CD14-positive monocyte (primary cell): Measurements from ENCODE around the gene SPPL3. TPM values are rescaled to one million over a fixed set of nuclear protein-coding genes. Genes with fewer than 3 reads are reported as not detected.
A peak's percentile ranks its signal among the peaks of the same experiment; 100 is the strongest.

Source experiments
- DNase-seq, 3 donors: peaks; one replicate each; pipeline ENCODE4 v3.0.0-alpha.2; 2011 to 2022
- H2AFZ ChIP-seq: 2 replicates; pipeline ENCODE4 v1.6.0; 2012; ENCODE audit warnings: mild to moderate bottlenecking, low read depth, low read length, inconsistent platforms; ENCODE audit not compliant: insufficient read depth, poor library complexity, severe bottlenecking
- H3K27ac ChIP-seq, 2 donors: 1 replicate in 1 of 2; 2 replicates in 1 of 2; pipeline ENCODE4 v1.5.1; 2012 to 2013; ENCODE audit warnings: low read length in 2 of 2, control low read depth in 1 of 2, inconsistent platforms in 1 of 2, low read depth in 1 of 2, mild to moderate bottlenecking in 1 of 2
- H3K27me3 ChIP-seq, 2 donors: one replicate each; pipeline versions ENCODE4 v1.6.0 to v1.6.1; 2011 to 2013; ENCODE audit warnings: low read length in 2 of 2; ENCODE audit not compliant: control insufficient read depth in 2 of 2, insufficient read depth in 2 of 2
- H3K36me3 ChIP-seq, 2 donors: replicated peaks in 1 of 2; 1 replicate in 1 of 2; 2 replicates in 1 of 2; pipeline versions ENCODE4 v1.5.1 to v1.6.1; 2012 to 2013; ENCODE audit warnings: low read length in 2 of 2, control low read depth in 1 of 2, inconsistent platforms in 1 of 2, mild to moderate bottlenecking in 1 of 2; ENCODE audit not compliant: insufficient read depth in 2 of 2, control insufficient read depth in 1 of 2
- H3K4me1 ChIP-seq, 2 donors: 1 replicate in 1 of 2; 2 replicates in 1 of 2; pipeline versions ENCODE4 v1.5.1 to v1.6.1; 2012 to 2013; ENCODE audit warnings: low read length in 2 of 2, control low read depth in 1 of 2, inconsistent platforms in 1 of 2, mild to moderate bottlenecking in 1 of 2, moderate library complexity in 1 of 2; ENCODE audit not compliant: insufficient read depth in 2 of 2, control insufficient read depth in 1 of 2
- H3K4me2 ChIP-seq: replicated peaks from 2 replicates; pipeline ENCODE3; 2012; ENCODE audit warnings: low read length, moderate library complexity, mild to moderate bottlenecking; ENCODE audit not compliant: poor library complexity, severe bottlenecking; ENCODE audit errors: extremely low read depth
- H3K4me3 ChIP-seq, 3 experiments: fragments of 200-600 bp in 1 of 3; sonication (generic) in 1 of 3; replicated peaks in 1 of 3; 1 replicate in 2 of 3; 2 replicates in 1 of 3; pipeline ENCODE4 v1.5.1; 2011 to 2013; ENCODE audit warnings: low read length in 3 of 3, mild to moderate bottlenecking in 3 of 3, control low read depth in 2 of 3, low read depth in 2 of 3, inconsistent platforms in 1 of 3, moderate library complexity in 1 of 3
- H3K79me2 ChIP-seq: 2 replicates; pipeline ENCODE4 v1.6.0; 2012; ENCODE audit warnings: mild to moderate bottlenecking, control low read depth, inconsistent platforms, low read length, moderate library complexity; ENCODE audit not compliant: insufficient read depth
- H3K9ac ChIP-seq: 2 replicates; pipeline ENCODE4 v1.6.0; 2017; ENCODE audit warnings: low read length, mild to moderate bottlenecking; ENCODE audit not compliant: insufficient read depth, poor library complexity, severe bottlenecking
- H3K9me3 ChIP-seq, 2 donors: replicated peaks in 1 of 2; 1 replicate in 1 of 2; 2 replicates in 1 of 2; pipeline versions ENCODE4 v1.5.1 to v1.6.1; 2012 to 2013; ENCODE audit warnings: low read length in 2 of 2, control low read depth in 1 of 2; ENCODE audit not compliant: control insufficient read depth in 1 of 2, insufficient read depth in 1 of 2
- H4K20me1 ChIP-seq: 2 replicates; pipeline ENCODE4 v1.6.0; 2012; ENCODE audit warnings: mild to moderate bottlenecking, low read length, control low read depth, moderate library complexity; ENCODE audit not compliant: insufficient read depth
- H3K27ac Mint-ChIP-seq, 7 donors: one replicate each; pipeline ENCODE4 v1.8.0; 2020; ENCODE audit warnings: mild to moderate bottlenecking in 7 of 7, mixed read lengths in 7 of 7, moderate library complexity in 6 of 7, inconsistent platforms in 2 of 7
- H3K27me3 Mint-ChIP-seq, 3 donors: one replicate each; pipeline ENCODE4 v1.8.0; 2021 to 2022; ENCODE audit warnings: low read depth in 3 of 3, mild to moderate bottlenecking in 3 of 3, mixed read lengths in 3 of 3, moderate library complexity in 3 of 3, inconsistent platforms in 1 of 3
- H3K36me3 Mint-ChIP-seq, 2 donors: one replicate each; pipeline ENCODE4 v1.8.0; 2020; ENCODE audit warnings: mixed read lengths in 2 of 2, inconsistent platforms in 1 of 2, mild to moderate bottlenecking in 1 of 2
- H3K4me1 Mint-ChIP-seq: one replicate; pipeline ENCODE4 v1.8.0; 2020; ENCODE audit warnings: mild to moderate bottlenecking, mixed read lengths
- H3K4me3 Mint-ChIP-seq, 2 donors: one replicate each; pipeline ENCODE4 v1.8.0; 2020; ENCODE audit warnings: mild to moderate bottlenecking in 2 of 2, mixed read lengths in 2 of 2, moderate library complexity in 1 of 2
- H3K9me3 Mint-ChIP-seq, 7 donors: one replicate each; pipeline ENCODE4 v1.8.0; 2020 to 2022; ENCODE audit warnings: mixed read lengths in 7 of 7, mild to moderate bottlenecking in 6 of 7, moderate library complexity in 6 of 7, inconsistent platforms in 2 of 7
- CTCF ChIP-seq: fragments of 200-600 bp; IDR thresholded peaks from one replicate; pipeline ENCODE4 v1.8.0; 2022; ENCODE audit warnings: antibody characterized with exemption, mild to moderate bottlenecking
- WGBS: methylation state at CpG from one replicate; pipeline ENCODE4 v1.1.5; 2013; ENCODE audit warnings: missing lambda C conversion rate; ENCODE audit not compliant: insufficient coverage; 5-methylcytosine and 5-hydroxymethylcytosine counted together
- intact Hi-C, 2 donors: fragments of 100-400 bp; cut with micrococcal nuclease; formaldehyde crosslinking; loops; one replicate each; pipeline versions ENCODE4 v1.15.0 to v1.15.1; 2023
- polyA plus RNA-seq, 3 donors: library from polyadenylated mRNA; depleted of rRNA in 1 of 3; unstranded in 2 of 3; stranded (reverse) in 1 of 3; fragments of 300-500 nt in 2 of 3; fragments of >200 nt in 1 of 3; fragmentation: Illumina TruSeq in 2 of 3; gene quantifications; 1 replicate in 2 of 3; 2 replicates in 1 of 3; pipeline ENCODE4 v1.2.3, GENCODE V29; 2012 to 2021

The SPPL3 gene
- polyA plus RNA-seq, 3 donors, result 14.5 to 18.6 (median 18.5) TPM

GRCh38 chr12:120816363-120816762, 87.8 kb downstream of the SPPL3 start:
- H3K4me1 ChIP-seq, result no peaks in the 10 kb centered on the region
- DNase-seq, result no peak
- peaks cover 2 to 4% of the 10 kb centered on the region in 2 donors for H3K36me3 Mint-ChIP-seq
- H3K9me3 Mint-ChIP-seq, result no peaks in the 10 kb centered on the region
- no peak overlapping the region for H3K27ac ChIP-seq
- peaks cover 0 to 2% (median 0%) of the 10 kb centered on the region in 3 donors for H3K27me3 Mint-ChIP-seq
- no peak for TF ChIP-seq CTCF
- no peak overlapping the region for H3K27ac Mint-ChIP-seq
- H3K9ac ChIP-seq, result no peak overlapping the region
- intact Hi-C loops, result no loop called here
- no peak overlapping the region for H3K4me3 ChIP-seq
- no peak overlapping the region for H2AFZ ChIP-seq
- peaks cover 100% of the 10 kb centered on the region for H4K20me1 ChIP-seq
- H3K79me2 ChIP-seq, result peaks cover 94% of the 10 kb centered on the region
- no peaks in the 10 kb centered on the region for H3K36me3 ChIP-seq
- H3K4me3 Mint-ChIP-seq, result no peak overlapping the region
- no peaks in the 10 kb centered on the region for H3K9me3 ChIP-seq
- WGBS, result no CpG with 5 or more reads among the region's 2 CpGs
- no peak overlapping the region for H3K4me2 ChIP-seq
- H3K27me3 ChIP-seq, result no peaks in the 10 kb centered on the region
- H3K4me1 Mint-ChIP-seq, result peaks cover 19% of the 10 kb centered on the region

GRCh38 chr12:120814903-120815429, 89.2 kb downstream of the SPPL3 start:
- Mint-ChIP-seq H3K4me3 (no peak overlapping the region), H3K36me3 (peaks cover 8 to 12% of the 10 kb centered on the region in 2 donors), H3K27me3 (no peaks in the 10 kb centered on the region), H3K27ac (peak overlapping the region in 2 of 7 donors; percentile 16 to 64), H3K4me1 (peaks cover 15% of the 10 kb centered on the region), H3K9me3 (no peaks in the 10 kb centered on the region)
- H3K27me3 ChIP-seq, result no peaks in the 10 kb centered on the region
- peaks cover 6 to 8% of the 10 kb centered on the region in 2 donors for H3K36me3 ChIP-seq
- peaks cover 94% of the 10 kb centered on the region for H3K79me2 ChIP-seq
- peaks cover 100% of the 10 kb centered on the region for H4K20me1 ChIP-seq
- WGBS, result no CpG with 5 or more reads among the region's 1 CpG
- no peak overlapping the region for H3K9ac ChIP-seq
- H3K27ac ChIP-seq, result peak overlapping the region in 1 of 2 donors; percentile 31
- DNase-seq, result no peak
- no peak for TF ChIP-seq CTCF
- no peak overlapping the region for H2AFZ ChIP-seq
- H3K4me2 ChIP-seq, result no peak overlapping the region
- intact Hi-C loops, result no loop called here
- H3K9me3 ChIP-seq, result no peaks in the 10 kb centered on the region
- no peak overlapping the region for H3K4me3 ChIP-seq
- no peaks in the 10 kb centered on the region for H3K4me1 ChIP-seq
